ENCODE measurements around the gene WNK4. TPM values are rescaled to one million over a fixed set of nuclear protein-coding genes. Genes with fewer than 3 reads are reported as not detected.

Gene WNK4
- total and polyA plus RNA-seq, 2 experiments from 2014 or later = 0.10 to 0.65 TPM

- Histone ChIP-seq H2AFZ (peak overlapping the region; percentile 53), H3K4me1 (ENCODE audit: insufficient read depth) (peaks cover 5% of the 10 kb centered on the region; the same call in 1 of the 2 replicates), H3K9me2 (ENCODE audit: insufficient read depth) (no peaks in the 10 kb centered on the region), H3K27ac (ENCODE audit: low read depth) (peak overlapping the region; percentile 95), H3K4me3 (peak overlapping the region; percentile 99), H4K20me1 (replicated peaks; ENCODE audit: insufficient read depth) (peaks cover 12% of the 10 kb centered on the region; the same call in 1 of the 2 replicates), H3K79me2 (replicated peaks; ENCODE audit: insufficient read depth) (peaks cover 30% of the 10 kb centered on the region), H3K27me3 (ENCODE audit: insufficient read depth) (no peaks in the 10 kb centered on the region), H3K4me2 (peak overlapping the region; percentile 100), H3F3A (replicated peaks; ENCODE audit: low read depth) (peaks cover 5% of the 10 kb centered on the region), H3K36me3 (ENCODE audit: insufficient read depth) (peaks cover 36% of the 10 kb centered on the region)
- peak overlapping the region; percentile 95 for H3K4me3 Mint-ChIP-seq
- peak overlapping the region; percentile 100 for H3K27ac Mint-ChIP-seq
- peaks cover 16% of the 10 kb centered on the region for H3K4me1 Mint-ChIP-seq
- peaks cover 10% of the 10 kb centered on the region for H3K27me3 Mint-ChIP-seq (ENCODE audit: insufficient read depth, low read depth, poor library complexity)
- no peaks in the 10 kb centered on the region for H3K9me3 Mint-ChIP-seq
- H3K36me3 Mint-ChIP-seq (ENCODE audit: low read depth) = peaks cover 47% of the 10 kb centered on the region
- ATAC-seq = no peak
- no peak for DNase-seq (ENCODE audit: low spot score)
- TF ChIP-seq JUNB (IDR thresholded peaks at IDR 0.05; ENCODE audit: unreplicated experiment) = no peak
- no peak for TF ChIP-seq EZH2 (IDR thresholded peaks at IDR 0.05; ENCODE audit: low read depth, unreplicated experiment)
- TF ChIP-seq ZNF114 (CRISPR knock-in tag; IDR thresholded peaks at IDR 0.05) = no peak
- TF ChIP-seq CREB1 (CRISPR knock-in tag; IDR thresholded peaks at IDR 0.05; ENCODE audit: low read depth) = no peak
- TF ChIP-seq POLR2AphosphoS5 (IDR thresholded peaks at IDR 0.05; ENCODE audit: low read depth) = no peak
- TF ChIP-seq, protein P1, sequence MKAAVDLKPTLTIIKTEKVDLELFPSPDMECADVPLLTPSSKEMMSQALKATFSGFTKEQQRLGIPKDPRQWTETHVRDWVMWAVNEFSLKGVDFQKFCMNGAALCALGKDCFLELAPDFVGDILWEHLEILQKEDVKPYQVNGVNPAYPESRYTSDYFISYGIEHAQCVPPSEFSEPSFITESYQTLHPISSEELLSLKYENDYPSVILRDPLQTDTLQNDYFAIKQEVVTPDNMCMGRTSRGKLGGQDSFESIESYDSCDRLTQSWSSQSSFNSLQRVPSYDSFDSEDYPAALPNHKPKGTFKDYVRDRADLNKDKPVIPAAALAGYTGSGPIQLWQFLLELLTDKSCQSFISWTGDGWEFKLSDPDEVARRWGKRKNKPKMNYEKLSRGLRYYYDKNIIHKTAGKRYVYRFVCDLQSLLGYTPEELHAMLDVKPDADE (IDR thresholded peaks at IDR 0.05) = no peak
- TF ChIP-seq NANOG (IDR thresholded peaks at IDR 0.05; ENCODE audit: borderline replicate concordance) = no peak
- TF ChIP-seq, protein P2, sequence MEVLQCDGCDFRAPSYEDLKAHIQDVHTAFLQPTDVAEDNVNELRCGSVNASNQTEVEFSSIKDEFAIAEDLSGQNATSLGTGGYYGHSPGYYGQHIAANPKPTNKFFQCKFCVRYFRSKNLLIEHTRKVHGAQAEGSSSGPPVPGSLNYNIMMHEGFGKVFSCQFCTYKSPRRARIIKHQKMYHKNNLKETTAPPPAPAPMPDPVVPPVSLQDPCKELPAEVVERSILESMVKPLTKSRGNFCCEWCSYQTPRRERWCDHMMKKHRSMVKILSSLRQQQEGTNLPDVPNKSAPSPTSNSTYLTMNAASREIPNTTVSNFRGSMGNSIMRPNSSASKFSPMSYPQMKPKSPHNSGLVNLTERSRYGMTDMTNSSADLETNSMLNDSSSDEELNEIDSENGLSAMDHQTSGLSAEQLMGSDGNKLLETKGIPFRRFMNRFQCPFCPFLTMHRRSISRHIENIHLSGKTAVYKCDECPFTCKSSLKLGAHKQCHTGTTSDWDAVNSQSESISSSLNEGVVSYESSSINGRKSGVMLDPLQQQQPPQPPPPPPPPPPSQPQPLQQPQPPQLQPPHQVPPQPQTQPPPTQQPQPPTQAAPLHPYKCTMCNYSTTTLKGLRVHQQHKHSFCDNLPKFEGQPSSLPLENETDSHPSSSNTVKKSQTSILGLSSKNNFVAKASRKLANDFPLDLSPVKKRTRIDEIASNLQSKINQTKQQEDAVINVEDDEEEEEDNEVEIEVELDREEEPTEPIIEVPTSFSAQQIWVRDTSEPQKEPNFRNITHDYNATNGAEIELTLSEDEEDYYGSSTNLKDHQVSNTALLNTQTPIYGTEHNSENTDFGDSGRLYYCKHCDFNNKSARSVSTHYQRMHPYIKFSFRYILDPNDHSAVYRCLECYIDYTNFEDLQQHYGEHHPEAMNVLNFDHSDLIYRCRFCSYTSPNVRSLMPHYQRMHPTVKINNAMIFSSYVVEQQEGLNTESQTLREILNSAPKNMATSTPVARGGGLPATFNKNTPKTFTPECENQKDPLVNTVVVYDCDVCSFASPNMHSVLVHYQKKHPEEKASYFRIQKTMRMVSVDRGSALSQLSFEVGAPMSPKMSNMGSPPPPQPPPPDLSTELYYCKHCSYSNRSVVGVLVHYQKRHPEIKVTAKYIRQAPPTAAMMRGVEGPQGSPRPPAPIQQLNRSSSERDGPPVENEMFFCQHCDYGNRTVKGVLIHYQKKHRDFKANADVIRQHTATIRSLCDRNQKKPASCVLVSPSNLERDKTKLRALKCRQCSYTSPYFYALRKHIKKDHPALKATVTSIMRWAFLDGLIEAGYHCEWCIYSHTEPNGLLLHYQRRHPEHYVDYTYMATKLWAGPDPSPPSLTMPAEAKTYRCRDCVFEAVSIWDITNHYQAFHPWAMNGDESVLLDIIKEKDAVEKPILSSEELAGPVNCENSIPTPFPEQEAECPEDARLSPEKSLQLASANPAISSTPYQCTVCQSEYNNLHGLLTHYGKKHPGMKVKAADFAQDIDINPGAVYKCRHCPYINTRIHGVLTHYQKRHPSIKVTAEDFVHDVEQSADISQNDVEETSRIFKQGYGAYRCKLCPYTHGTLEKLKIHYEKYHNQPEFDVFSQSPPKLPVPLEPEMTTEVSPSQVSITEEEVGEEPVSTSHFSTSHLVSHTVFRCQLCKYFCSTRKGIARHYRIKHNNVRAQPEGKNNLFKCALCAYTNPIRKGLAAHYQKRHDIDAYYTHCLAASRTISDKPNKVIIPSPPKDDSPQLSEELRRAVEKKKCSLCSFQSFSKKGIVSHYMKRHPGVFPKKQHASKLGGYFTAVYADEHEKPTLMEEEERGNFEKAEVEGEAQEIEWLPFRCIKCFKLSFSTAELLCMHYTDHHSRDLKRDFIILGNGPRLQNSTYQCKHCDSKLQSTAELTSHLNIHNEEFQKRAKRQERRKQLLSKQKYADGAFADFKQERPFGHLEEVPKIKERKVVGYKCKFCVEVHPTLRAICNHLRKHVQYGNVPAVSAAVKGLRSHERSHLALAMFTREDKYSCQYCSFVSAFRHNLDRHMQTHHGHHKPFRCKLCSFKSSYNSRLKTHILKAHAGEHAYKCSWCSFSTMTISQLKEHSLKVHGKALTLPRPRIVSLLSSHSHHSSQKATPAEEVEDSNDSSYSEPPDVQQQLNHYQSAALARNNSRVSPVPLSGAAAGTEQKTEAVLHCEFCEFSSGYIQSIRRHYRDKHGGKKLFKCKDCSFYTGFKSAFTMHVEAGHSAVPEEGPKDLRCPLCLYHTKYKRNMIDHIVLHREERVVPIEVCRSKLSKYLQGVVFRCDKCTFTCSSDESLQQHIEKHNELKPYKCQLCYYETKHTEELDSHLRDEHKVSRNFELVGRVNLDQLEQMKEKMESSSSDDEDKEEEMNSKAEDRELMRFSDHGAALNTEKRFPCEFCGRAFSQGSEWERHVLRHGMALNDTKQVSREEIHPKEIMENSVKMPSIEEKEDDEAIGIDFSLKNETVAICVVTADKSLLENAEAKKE (CRISPR knock-in tag; IDR thresholded peaks at IDR 0.05) = no peak
- no peak for TF ChIP-seq ZNF331 (CRISPR knock-in tag; IDR thresholded peaks at IDR 0.05; ENCODE audit: low read depth)
- no peak for TF ChIP-seq STAT1 (IDR thresholded peaks at IDR 0.05; ENCODE audit: unreplicated experiment)
- TF ChIP-seq REST (IDR thresholded peaks at IDR 0.05; ENCODE audit: unreplicated experiment) = no peak
- TF ChIP-seq EZH2phosphoT487 (IDR thresholded peaks at IDR 0.05; ENCODE audit: unreplicated experiment) = no peak
- TF ChIP-seq CTCF (conservative IDR thresholded peaks at IDR 0.05; ENCODE audit: low read depth in 2 of 2) = no peak
Measured at GRCh38 chr17:42833767-42834422, 53.5 kb downstream of the WNK4 start.

Measured in GM23338 (cell line).